Measurements from ENCODE around the gene APOBEC3G. TPM values are rescaled to one million over a fixed set of nuclear protein-coding genes. Genes with fewer than 3 reads are reported as not detected.

Gene APOBEC3G
- total and polyA plus RNA-seq, 12 donors, result 7.4 to 29.3 (median 15.7) TPM

DNA sequence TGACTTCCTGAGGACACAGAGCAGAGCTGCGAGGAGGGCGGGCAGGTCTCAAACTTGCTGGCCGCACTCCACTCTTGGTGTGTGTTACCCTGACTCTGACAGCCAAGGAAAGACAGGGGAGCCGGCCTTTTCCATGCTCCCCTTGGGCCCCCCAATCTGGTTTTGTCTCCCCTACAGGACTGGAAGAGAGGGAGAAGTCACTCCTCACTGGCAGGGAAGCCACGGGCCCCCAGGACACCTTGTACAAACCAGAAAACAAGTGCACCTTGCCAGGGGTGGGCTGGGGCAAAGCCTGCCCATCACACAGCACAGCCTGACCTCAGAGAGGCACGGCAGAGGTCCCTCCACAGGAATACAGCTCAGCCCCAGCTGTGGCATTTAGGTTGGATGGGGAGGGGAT, 55.2 kb downstream of the APOBEC3G start:
- H3K27me3 ChIP-seq, result no peaks in the 10 kb centered on the region
- 82 to 90% (median 84%) methylated on average over 6 of the region's 6 CpGs for WGBS, 4 donors
- no peak overlapping the region for H3K4me3 ChIP-seq
- no peaks in the 10 kb centered on the region for H3K36me3 ChIP-seq (replicated peaks in 1 of 2)
- no peak overlapping the region for H3K27ac ChIP-seq
- no peak for DNase-seq
- H3K9me3 ChIP-seq (replicated peaks in 1 of 3), result no peaks in the 10 kb centered on the region
- TF ChIP-seq POLR2A (IDR thresholded peaks at IDR 0.05) (no peak), CTCF (IDR thresholded peaks at IDR 0.05) (no peak)
- intact Hi-C loops (cut with DNase I), result loop anchor here in 1 of 2 donors (10.0 kb wide), 2 partner anchors 117 to 267 kb away; partner anchors contain the start of gene APOBEC3C
- H3K4me1 ChIP-seq (replicated peaks in 1 of 2), result peaks cover 0 to 9% of the 10 kb centered on the region in 2 donors

GRCh38 chr22:39132871-39133524, 55.9 kb downstream of the APOBEC3G start:
- intact Hi-C loops (cut with DNase I), result loop anchor here in 1 of 2 donors (10.0 kb wide), 2 partner anchors 118 to 268 kb away; partner anchors contain the start of gene APOBEC3C
- Histone ChIP-seq H3K4me1 (replicated peaks in 1 of 2) (peaks cover 0 to 9% of the 10 kb centered on the region in 2 donors), H3K36me3 (replicated peaks in 1 of 2) (no peaks in the 10 kb centered on the region), H3K9me3 (replicated peaks in 1 of 3) (no peaks in the 10 kb centered on the region), H3K4me3 (no peak overlapping the region), H3K27ac (no peak overlapping the region), H3K27me3 (no peaks in the 10 kb centered on the region)
- 89 to 95% (median 93%) methylated on average over 15 to 22 of the region's 22 CpGs for WGBS, 4 donors
- DNase-seq, result no peak
- TF ChIP-seq CTCF (IDR thresholded peaks at IDR 0.05) (no peak), POLR2A (IDR thresholded peaks at IDR 0.05) (no peak)

- H3K4me3 ChIP-seq, result no peak overlapping the region
- TF ChIP-seq POLR2A (IDR thresholded peaks at IDR 0.05) (no peak), CTCF (IDR thresholded peaks at IDR 0.05) (no peak)
- H3K36me3 ChIP-seq (replicated peaks in 1 of 2), result no peaks in the 10 kb centered on the region
- H3K27ac ChIP-seq, result no peak overlapping the region
- H3K9me3 ChIP-seq (replicated peaks in 1 of 3), result no peaks in the 10 kb centered on the region
- WGBS, 4 donors, result 86 to 94% (median 89%) methylated on average over 14 to 17 of the region's 17 CpGs
- DNase-seq, result no peak
- intact Hi-C loops (cut with DNase I), result loop anchor here in 1 of 2 donors (10.0 kb wide), 2 partner anchors 119 to 269 kb away; partner anchors contain the start of gene APOBEC3C
- peaks cover 0 to 9% of the 10 kb centered on the region in 2 donors for H3K4me1 ChIP-seq (replicated peaks in 1 of 2)
- H3K27me3 ChIP-seq, result no peaks in the 10 kb centered on the region
These were observed 56.8 kb downstream of the APOBEC3G start for GRCh38 chr22:39133871-39134270.

- DNase-seq, result no peak
- WGBS, 4 donors, result 67 to 97% (median 92%) methylated on average over 8 to 35 of the region's 35 CpGs
- H3K27ac ChIP-seq, result no peak overlapping the region
These were observed 57.5 kb downstream of the APOBEC3G start for GRCh38 chr22:39134366-39135091.

More at GRCh38 chr22:39134366-39135091, 57.5 kb downstream of the APOBEC3G start:
- H3K4me3 ChIP-seq, result no peak overlapping the region
- TF ChIP-seq CTCF (IDR thresholded peaks at IDR 0.05) (no peak), POLR2A (IDR thresholded peaks at IDR 0.05) (no peak)
- H3K9me3 ChIP-seq (replicated peaks in 1 of 3), result no peaks in the 10 kb centered on the region
- intact Hi-C loops (cut with DNase I), result loop anchor here in 1 of 2 donors (10.0 kb wide), 2 partner anchors 120 to 270 kb away; partner anchors contain the start of gene APOBEC3C
- H3K36me3 ChIP-seq (replicated peaks in 1 of 2), result no peaks in the 10 kb centered on the region
- peaks cover 0 to 9% of the 10 kb centered on the region in 2 donors for H3K4me1 ChIP-seq (replicated peaks in 1 of 2)
- no peaks in the 10 kb centered on the region for H3K27me3 ChIP-seq

Measured in adrenal gland (tissue), 12 donors.